Measurements from ENCODE around the gene RBKS. TPM values are rescaled to one million over a fixed set of nuclear protein-coding genes. Genes with fewer than 3 reads are reported as not detected.

The RBKS gene
- polyA plus RNA-seq, 1 of the 3 experiments (the other 2 are of a cell fraction) = 7.4 TPM

GRCh38 chr2:27772804-27773203, 117.4 kb downstream of the RBKS start:
- Histone ChIP-seq H3K27ac (ENCODE audit: low read depth in 2 of 2, low read length in 1 of 2) (peak overlapping the region in 1 of 2 experiments; percentile 77; a peak in 1 of 4 replicates), H3K9me2 (no peaks in the 10 kb centered on the region), H3K9me3 (no peaks in the 10 kb centered on the region), H3K4me3 (ENCODE audit: low read depth in 2 of 2, low read length in 1 of 2) (peak overlapping the region; percentile 78 to 98), H2AFZ (ENCODE audit: low read depth) (no peak overlapping the region), H4K20me1 (ENCODE audit: insufficient read depth) (no peaks in the 10 kb centered on the region), H3K79me2 (ENCODE audit: insufficient read depth) (peaks cover 62% of the 10 kb centered on the region), H3K9ac (peak overlapping the region; percentile 80), H3K4me2 (peak overlapping the region; percentile 79), H3F3A (replicated peaks; ENCODE audit: insufficient read depth) (peaks cover 8% of the 10 kb centered on the region), H3K4me1 (ENCODE audit: control insufficient read depth in 1 of 2, insufficient read depth in 2 of 2, low read depth in 1 of 2, low read length in 1 of 2) (peaks cover 0 to 22% of the 10 kb centered on the region in 2 experiments; a peak in 3 of 4 replicates), H3K27me3 (ENCODE audit: insufficient read depth) (no peaks in the 10 kb centered on the region), H3K36me3 (replicated peaks in 1 of 2; ENCODE audit: control insufficient read depth in 1 of 2, insufficient read depth in 2 of 2, low read length in 1 of 2) (peaks cover 33 to 34% of the 10 kb centered on the region in 2 experiments)
- DNase-seq = no peak
- POLR2A ChIA-PET = interaction anchor here (0.6 to 2.2 kb wide), 5 partner anchors 24 to 629 kb away, joined by 3 to 10 read pairs (median 4); partner anchors contain the start of gene RBKS
- CTCF ChIA-PET = interaction anchor here (0.7 to 4.4 kb wide), 7 partner anchors 19 to 720 kb away, joined by 3 to 23 read pairs (median 5); no protein-coding TSS in a partner anchor
- 18% methylated on average over 2 of the region's 2 CpGs for WGBS (ENCODE audit: low lambda C conversion rate)
- TF ChIP-seq RCOR1 (IDR thresholded peaks at IDR 0.05; ENCODE audit: low read length) (no peak), TEAD4 (IDR thresholded peaks at IDR 0.05; ENCODE audit: borderline replicate concordance, insufficient read depth) (no peak), FOXM1 (IDR thresholded peaks at IDR 0.05; ENCODE audit: low read depth) (no peak), SMC3 (IDR thresholded peaks at IDR 0.05; ENCODE audit: low read depth, low read length) (no peak), TAF1 (IDR thresholded peaks at IDR 0.05; ENCODE audit: borderline replicate concordance, low read depth, low read length) (no peak), MAX (IDR thresholded peaks at IDR 0.05; ENCODE audit: low read depth) (peak; percentile 45; the same call in 1 of the 2 replicates), MXI1 (IDR thresholded peaks at IDR 0.05; ENCODE audit: low read depth, low read length) (no peak)

- peaks cover 8% of the 10 kb centered on the region for H3F3A ChIP-seq (replicated peaks; ENCODE audit: insufficient read depth)
- peak within 1 kb of the TSS; percentile 79 for H3K4me2 ChIP-seq
- CTCF ChIA-PET = interaction anchor here (1.2 to 4.4 kb wide), 3 partner anchors 18 to 637 kb away, joined by 3 to 23 read pairs (median 7); no protein-coding TSS in a partner anchor
- TF ChIP-seq ELF1 (IDR thresholded peaks at IDR 0.05) = peak; percentile 83
- peak; percentile 97 for TF ChIP-seq POLR2AphosphoS5 (IDR thresholded peaks at IDR 0.05; ENCODE audit: low read depth, low read length)
- TF ChIP-seq TEAD4 (IDR thresholded peaks at IDR 0.05; ENCODE audit: borderline replicate concordance, insufficient read depth) = 0 out of 2 replicates have a peak, but pooled peaks have one; percentile 23
- TF ChIP-seq CHD2 (IDR thresholded peaks at IDR 0.05; ENCODE audit: low read length, partially characterized antibody) = peak; percentile 82
- peak; percentile 91 for TF ChIP-seq MAX (IDR thresholded peaks at IDR 0.05; ENCODE audit: low read depth)
- peak; percentile 14; the same call in 1 of the 2 replicates for TF ChIP-seq SMC3 (IDR thresholded peaks at IDR 0.05; ENCODE audit: low read depth, low read length)
- no peak for TF ChIP-seq EZH2phosphoT487 (IDR thresholded peaks at IDR 0.05; ENCODE audit: borderline replicate concordance, low read depth)
- TF ChIP-seq RAD21 (IDR thresholded peaks at IDR 0.05; ENCODE audit: low read length) = peak; percentile 17; the same call in 1 of the 2 replicates
- TF ChIP-seq TCF12 (IDR thresholded peaks at IDR 0.05) = peak; percentile 62
- no peak; the same call in 1 of the 2 replicates for TF ChIP-seq RXRA (IDR thresholded peaks at IDR 0.05; ENCODE audit: borderline replicate concordance, low read depth)
- TF ChIP-seq MEF2A (IDR thresholded peaks at IDR 0.05; ENCODE audit: borderline replicate concordance, low read depth) = peak; percentile 49; the same call in 1 of the 2 replicates
- peak; percentile 23 for TF ChIP-seq REST (IDR thresholded peaks at IDR 0.05; ENCODE audit: low read depth, low read length)
- peak; percentile 79 for TF ChIP-seq YY1 (IDR thresholded peaks at IDR 0.05; ENCODE audit: low read depth)
- TF ChIP-seq RCOR1 (IDR thresholded peaks at IDR 0.05; ENCODE audit: low read length) = 0 out of 2 replicates have a peak, but pooled peaks have one; percentile 5
- no peak for TF ChIP-seq ZBTB33 (IDR thresholded peaks at IDR 0.05; ENCODE audit: borderline replicate concordance, low read depth)
- peak; percentile 25; the same call in 1 of the 2 replicates for TF ChIP-seq FOXM1 (IDR thresholded peaks at IDR 0.05; ENCODE audit: low read depth)
Observed at GRCh38 chr2:27771548-27772335, 118.4 kb downstream of the RBKS start, which contains the start of gene MRPL33. MRPL33 (plus strand) TSS chr2:27771719; CDS start chr2:27771778, 59 bp downstream.

More at GRCh38 chr2:27771548-27772335, 118.4 kb downstream of the RBKS start, which contains the start of gene MRPL33:
- Histone ChIP-seq H3K27me3 (ENCODE audit: insufficient read depth) (no peaks in the 10 kb centered on the region), H3K36me3 (replicated peaks in 1 of 2; ENCODE audit: control insufficient read depth in 1 of 2, insufficient read depth in 2 of 2, low read length in 1 of 2) (peaks cover 27% of the 10 kb centered on the region in 2 experiments), H3K4me1 (ENCODE audit: control insufficient read depth in 1 of 2, insufficient read depth in 2 of 2, low read depth in 1 of 2, low read length in 1 of 2) (peaks cover 0 to 22% of the 10 kb centered on the region in 2 experiments; a peak in 3 of 4 replicates), H3K9me2 (no peaks in the 10 kb centered on the region), H3K9me3 (no peaks in the 10 kb centered on the region), H2AFZ (ENCODE audit: low read depth) (peak within 1 kb of the TSS; percentile 90), H3K4me3 (ENCODE audit: low read depth in 2 of 2, low read length in 1 of 2) (peak within 1 kb of the TSS; percentile 78 to 98), H3K9ac (peak within 1 kb of the TSS; percentile 80), H3K27ac (ENCODE audit: low read depth in 2 of 2, low read length in 1 of 2) (peak within 1 kb of the TSS; percentile 77 to 99), H3K79me2 (ENCODE audit: insufficient read depth) (peaks cover 52% of the 10 kb centered on the region), H4K20me1 (ENCODE audit: insufficient read depth) (no peaks in the 10 kb centered on the region)
- under 1% methylated on average over 37 of the region's 48 CpGs for WGBS (ENCODE audit: low lambda C conversion rate)
- POLR2A ChIA-PET = interaction anchor here (0.6 to 2.2 kb wide), 7 partner anchors 19 to 630 kb away, joined by 3 to 10 read pairs (median 3); partner anchors contain the start of gene RBKS
- DNase-seq = peak; percentile 99

Data from SK-N-SH (cell line).